Measurements from ENCODE around the gene VRK2.

VRK2 gene

DNA sequence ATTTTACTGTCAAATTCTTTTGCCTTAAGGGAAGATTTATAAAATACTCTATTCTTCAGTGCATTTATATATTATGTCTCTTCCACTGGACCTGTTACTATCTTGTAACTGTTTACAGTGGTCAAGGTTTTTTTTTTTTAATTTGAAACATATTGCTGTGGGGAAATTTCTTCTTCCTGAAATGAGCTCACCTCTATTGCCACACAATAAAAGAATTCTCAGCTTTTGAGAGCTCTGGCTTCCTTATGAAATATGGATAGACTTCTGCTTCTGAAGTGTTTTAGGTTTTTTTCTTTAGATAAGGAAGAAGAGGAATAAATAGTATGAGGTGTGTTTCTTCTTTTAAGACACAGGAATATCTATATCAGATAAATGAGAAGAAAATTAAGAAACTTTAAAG, 7.7 kb downstream of the VRK2 start:
- H3K27me3 ChIP-seq (ENCODE audit: control insufficient read depth in 1 of 2, insufficient read depth in 2 of 2, low read length in 2 of 2) = no peaks in the 10 kb centered on the region
- H3K27ac ChIP-seq (ENCODE audit: low read length) = no peak overlapping the region
- no peak overlapping the region for H3K4me3 ChIP-seq (ENCODE audit: low read length in 2 of 2)
- H3K9ac ChIP-seq (ENCODE audit: low read length in 2 of 2) = no peak overlapping the region
- peaks cover 3% of the 10 kb centered on the region for H3K4me1 ChIP-seq (ENCODE audit: control insufficient read depth, insufficient read depth, low read length)
- no peaks in the 10 kb centered on the region for H3K9me3 ChIP-seq (ENCODE audit: control insufficient read depth in 2 of 2, low read length in 2 of 2)
- H3K36me3 ChIP-seq (ENCODE audit: control insufficient read depth in 2 of 2, insufficient read depth in 2 of 2, low read length in 2 of 2) = peaks cover 3% of the 10 kb centered on the region in 2 donors

DNA sequence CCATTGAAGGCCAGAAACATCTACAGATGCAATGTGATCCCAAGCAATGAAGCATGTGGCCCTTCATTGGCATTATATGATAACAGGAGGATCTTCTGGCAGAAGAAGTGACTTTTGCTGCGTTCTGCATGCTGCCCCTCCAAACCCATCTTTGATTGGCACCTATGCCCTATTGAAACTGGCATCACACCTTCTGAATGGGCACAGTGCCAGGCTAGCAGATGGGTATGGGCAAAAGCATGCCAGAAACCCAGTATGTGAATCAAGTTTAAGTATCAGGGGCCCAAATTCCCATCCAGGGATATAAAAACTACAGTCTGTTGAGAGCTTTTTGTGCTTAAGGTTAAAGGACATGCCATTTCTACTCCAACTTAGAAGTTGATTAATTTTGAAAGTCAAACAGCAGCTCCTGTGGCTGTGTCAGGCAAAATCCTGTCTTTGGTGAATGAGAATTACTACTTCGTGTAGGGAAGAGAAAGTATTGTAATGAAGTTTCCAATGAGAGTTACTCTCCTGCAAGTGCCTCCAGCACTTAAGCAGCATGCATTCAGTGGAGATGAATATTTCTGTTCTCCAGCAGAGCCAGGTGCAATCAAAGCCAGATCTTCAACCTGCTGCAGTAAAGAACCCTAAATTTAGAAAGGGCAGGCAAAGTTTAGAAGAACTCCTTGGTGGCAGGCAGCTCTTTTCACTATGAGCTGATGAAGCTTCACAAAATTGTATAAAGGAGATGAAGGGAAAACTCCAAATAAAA, 8.6 kb downstream of the VRK2 start:
- no peaks in the 10 kb centered on the region for H3K9me3 ChIP-seq (ENCODE audit: control insufficient read depth in 2 of 2, low read length in 2 of 2)
- peaks cover 3% of the 10 kb centered on the region for H3K4me1 ChIP-seq (ENCODE audit: control insufficient read depth, insufficient read depth, low read length)
- no peak overlapping the region for H3K4me3 ChIP-seq (ENCODE audit: low read length in 2 of 2)
- H3K27me3 ChIP-seq (ENCODE audit: control insufficient read depth in 1 of 2, insufficient read depth in 2 of 2, low read length in 2 of 2) = no peaks in the 10 kb centered on the region
- H3K27ac ChIP-seq (ENCODE audit: low read length) = no peak overlapping the region
- H3K36me3 ChIP-seq (ENCODE audit: control insufficient read depth in 2 of 2, insufficient read depth in 2 of 2, low read length in 2 of 2) = peaks cover 3% of the 10 kb centered on the region in 2 donors
- H3K9ac ChIP-seq (ENCODE audit: low read length in 2 of 2) = no peak overlapping the region

GRCh38 chr2:58056192-58056916, 9.7 kb downstream of the VRK2 start:
- no peak overlapping the region for H3K4me3 ChIP-seq (ENCODE audit: low read length in 2 of 2)

GRCh38 chr2:58057707-58058530, 11.3 kb downstream of the VRK2 start:
- Histone ChIP-seq H3K4me1 (ENCODE audit: control insufficient read depth, insufficient read depth, low read length) (peaks cover 3% of the 10 kb centered on the region), H3K9me3 (ENCODE audit: control insufficient read depth in 2 of 2, low read length in 2 of 2) (no peaks in the 10 kb centered on the region), H3K27me3 (ENCODE audit: control insufficient read depth in 1 of 2, insufficient read depth in 2 of 2, low read length in 2 of 2) (no peaks in the 10 kb centered on the region), H3K27ac (ENCODE audit: low read length) (no peak overlapping the region), H3K36me3 (ENCODE audit: control insufficient read depth in 2 of 2, insufficient read depth in 2 of 2, low read length in 2 of 2) (peaks cover 3% of the 10 kb centered on the region in 2 donors), H3K4me3 (ENCODE audit: low read length in 2 of 2) (no peak overlapping the region), H3K9ac (ENCODE audit: low read length in 2 of 2) (no peak overlapping the region)

More at GRCh38 chr2:58056192-58056916, 9.7 kb downstream of the VRK2 start:
- peaks cover 3% of the 10 kb centered on the region for H3K4me1 ChIP-seq (ENCODE audit: control insufficient read depth, insufficient read depth, low read length)
- H3K27ac ChIP-seq (ENCODE audit: low read length) = no peak overlapping the region
- no peak overlapping the region for H3K9ac ChIP-seq (ENCODE audit: low read length in 2 of 2)
- H3K36me3 ChIP-seq (ENCODE audit: control insufficient read depth in 2 of 2, insufficient read depth in 2 of 2, low read length in 2 of 2) = peaks cover 3% of the 10 kb centered on the region in 2 donors
- H3K27me3 ChIP-seq (ENCODE audit: control insufficient read depth in 1 of 2, insufficient read depth in 2 of 2, low read length in 2 of 2) = no peaks in the 10 kb centered on the region
- H3K9me3 ChIP-seq (ENCODE audit: control insufficient read depth in 2 of 2, low read length in 2 of 2) = no peaks in the 10 kb centered on the region

- Histone ChIP-seq H3K4me3 (ENCODE audit: low read length in 2 of 2) (no peak overlapping the region), H3K9ac (ENCODE audit: low read length in 2 of 2) (no peak overlapping the region), H3K27me3 (ENCODE audit: control insufficient read depth in 1 of 2, insufficient read depth in 2 of 2, low read length in 2 of 2) (no peaks in the 10 kb centered on the region), H3K4me1 (ENCODE audit: control insufficient read depth, insufficient read depth, low read length) (no peaks in the 10 kb centered on the region), H3K9me3 (ENCODE audit: control insufficient read depth in 2 of 2, low read length in 2 of 2) (no peaks in the 10 kb centered on the region), H3K27ac (ENCODE audit: low read length) (no peak overlapping the region), H3K36me3 (ENCODE audit: control insufficient read depth in 2 of 2, insufficient read depth in 2 of 2, low read length in 2 of 2) (peaks cover 0 to 2% of the 10 kb centered on the region in 2 donors)
These were observed 17.0 kb downstream of the VRK2 start for GRCh38 chr2:58063641-58064040.

- H3K9me3 ChIP-seq (ENCODE audit: control insufficient read depth in 2 of 2, low read length in 2 of 2) = no peaks in the 10 kb centered on the region
- no peaks in the 10 kb centered on the region for H3K27me3 ChIP-seq (ENCODE audit: control insufficient read depth in 1 of 2, insufficient read depth in 2 of 2, low read length in 2 of 2)
- H3K27ac ChIP-seq (ENCODE audit: low read length) = no peak overlapping the region
- no peak overlapping the region for H3K4me3 ChIP-seq (ENCODE audit: low read length in 2 of 2)
- no peaks in the 10 kb centered on the region for H3K4me1 ChIP-seq (ENCODE audit: control insufficient read depth, insufficient read depth, low read length)
- no peak overlapping the region for H3K9ac ChIP-seq (ENCODE audit: low read length in 2 of 2)
- no peaks in the 10 kb centered on the region for H3K36me3 ChIP-seq (ENCODE audit: control insufficient read depth in 2 of 2, insufficient read depth in 2 of 2, low read length in 2 of 2)
These were observed 17.5 kb downstream of the VRK2 start for GRCh38 chr2:58064086-58064485.

DNA sequence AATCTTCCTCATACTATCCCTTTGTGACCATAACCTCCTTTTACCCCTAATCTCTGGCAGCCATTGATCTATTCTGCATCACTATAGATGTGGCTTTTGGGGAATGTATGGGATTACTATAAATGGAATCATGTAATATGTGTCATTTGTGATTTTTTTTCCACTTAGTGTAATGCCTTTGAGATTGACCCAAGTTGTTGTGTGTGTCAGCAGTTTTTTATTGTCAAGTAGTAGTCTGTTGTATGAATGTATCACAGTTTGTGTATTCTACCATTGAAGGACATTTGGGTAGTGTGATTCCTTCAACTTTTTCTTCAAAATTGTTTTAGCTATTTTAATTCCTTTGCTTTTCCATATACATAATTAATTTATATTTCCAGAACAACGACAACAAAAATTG, 18.6 kb downstream of the VRK2 start:
- H3K36me3 ChIP-seq (ENCODE audit: control insufficient read depth in 2 of 2, insufficient read depth in 2 of 2, low read length in 2 of 2) = no peaks in the 10 kb centered on the region
- no peaks in the 10 kb centered on the region for H3K9me3 ChIP-seq (ENCODE audit: control insufficient read depth in 2 of 2, low read length in 2 of 2)
- no peak overlapping the region for H3K27ac ChIP-seq (ENCODE audit: low read length)

GRCh38 chr2:58067001-58067400, 20.4 kb downstream of the VRK2 start:
- Histone ChIP-seq H3K9me3 (ENCODE audit: control insufficient read depth in 2 of 2, low read length in 2 of 2) (no peaks in the 10 kb centered on the region), H3K4me3 (ENCODE audit: low read length in 2 of 2) (no peak overlapping the region), H3K9ac (ENCODE audit: low read length in 2 of 2) (no peak overlapping the region), H3K36me3 (ENCODE audit: control insufficient read depth in 2 of 2, insufficient read depth in 2 of 2, low read length in 2 of 2) (no peaks in the 10 kb centered on the region), H3K27me3 (ENCODE audit: control insufficient read depth in 1 of 2, insufficient read depth in 2 of 2, low read length in 2 of 2) (no peaks in the 10 kb centered on the region), H3K4me1 (ENCODE audit: control insufficient read depth, insufficient read depth, low read length) (no peaks in the 10 kb centered on the region), H3K27ac (ENCODE audit: low read length) (no peak overlapping the region)

More for the DNA sequence above, 18.6 kb downstream of the VRK2 start:
- no peak overlapping the region for H3K4me3 ChIP-seq (ENCODE audit: low read length in 2 of 2)
- H3K4me1 ChIP-seq (ENCODE audit: control insufficient read depth, insufficient read depth, low read length) = no peaks in the 10 kb centered on the region
- H3K9ac ChIP-seq (ENCODE audit: low read length in 2 of 2) = no peak overlapping the region
- no peaks in the 10 kb centered on the region for H3K27me3 ChIP-seq (ENCODE audit: control insufficient read depth in 1 of 2, insufficient read depth in 2 of 2, low read length in 2 of 2)

- Histone ChIP-seq H3K27me3 (ENCODE audit: control insufficient read depth in 1 of 2, insufficient read depth in 2 of 2, low read length in 2 of 2) (no peaks in the 10 kb centered on the region), H3K4me1 (ENCODE audit: control insufficient read depth, insufficient read depth, low read length) (no peaks in the 10 kb centered on the region)
These were observed 24.2 kb downstream of the VRK2 start for GRCh38 chr2:58070765-58071164.

GRCh38 chr2:58072102-58072501, 25.5 kb downstream of the VRK2 start:
- H3K27ac ChIP-seq (ENCODE audit: low read length) = no peak overlapping the region
- H3K9ac ChIP-seq (ENCODE audit: low read length in 2 of 2) = no peak overlapping the region
- no peak overlapping the region for H3K4me3 ChIP-seq (ENCODE audit: low read length in 2 of 2)
- no peaks in the 10 kb centered on the region for H3K9me3 ChIP-seq (ENCODE audit: control insufficient read depth in 2 of 2, low read length in 2 of 2)
- H3K27me3 ChIP-seq (ENCODE audit: control insufficient read depth in 1 of 2, insufficient read depth in 2 of 2, low read length in 2 of 2) = no peaks in the 10 kb centered on the region
- no peaks in the 10 kb centered on the region for H3K4me1 ChIP-seq (ENCODE audit: control insufficient read depth, insufficient read depth, low read length)
- no peaks in the 10 kb centered on the region for H3K36me3 ChIP-seq (ENCODE audit: control insufficient read depth in 2 of 2, insufficient read depth in 2 of 2, low read length in 2 of 2)

More at GRCh38 chr2:58070765-58071164, 24.2 kb downstream of the VRK2 start:
- Histone ChIP-seq H3K9ac (ENCODE audit: low read length in 2 of 2) (no peak overlapping the region), H3K9me3 (ENCODE audit: control insufficient read depth in 2 of 2, low read length in 2 of 2) (no peaks in the 10 kb centered on the region), H3K27ac (ENCODE audit: low read length) (no peak overlapping the region), H3K36me3 (ENCODE audit: control insufficient read depth in 2 of 2, insufficient read depth in 2 of 2, low read length in 2 of 2) (no peaks in the 10 kb centered on the region), H3K4me3 (ENCODE audit: low read length in 2 of 2) (no peak overlapping the region)
